DND-41 (cell line): ENCODE results near the gene SLC30A7.

ENCODE experiments used
- ATAC-seq: fragments of 200-7000 bp; cut with Tn5 transposase; 3 replicates; pipeline ENCODE4 v1.9.1; 2021; ENCODE audit warnings: low read depth; ENCODE audit not compliant: insufficient read depth
- DNase-seq: peaks from one replicate; pipeline ENCODE4 v3.0.0-alpha.2; 2020
- H2AFZ ChIP-seq: 2 replicates; pipeline ENCODE4 v1.6.0; 2012; ENCODE audit warnings: low read depth, low read length
- H3K27ac ChIP-seq: 2 replicates; pipeline ENCODE4 v1.5.1; 2012; ENCODE audit warnings: low read length, inconsistent platforms
- H3K27me3 ChIP-seq: fragments of 200-600 bp; sonication (generic); 2 replicates; pipeline ENCODE4 v1.6.0; 2012; ENCODE audit warnings: low read length, mild to moderate bottlenecking, inconsistent platforms; ENCODE audit not compliant: insufficient read depth, poor library complexity
- H3K36me3 ChIP-seq: 2 replicates; pipeline ENCODE4 v1.5.1; 2012; ENCODE audit warnings: low read length, inconsistent platforms; ENCODE audit not compliant: insufficient read depth
- H3K4me1 ChIP-seq: 2 replicates; pipeline ENCODE4 v1.5.1; 2012; ENCODE audit warnings: mild to moderate bottlenecking, low read length; ENCODE audit not compliant: insufficient read depth
- H3K4me2 ChIP-seq: 2 replicates; pipeline ENCODE4 v1.6.0; 2012; ENCODE audit warnings: mild to moderate bottlenecking, moderate library complexity, low read length, inconsistent platforms; ENCODE audit not compliant: insufficient read depth
- H3K4me3 ChIP-seq, 2 experiments: fragments of 200-600 bp in 1 of 2; shearing (Covaris generic) in 1 of 2; 2 replicates each; pipeline ENCODE4 v1.5.1; 2012 to 2016; ENCODE audit warnings: inconsistent platforms in 2 of 2, low read length in 2 of 2, mild to moderate bottlenecking in 2 of 2, low read depth in 1 of 2, moderate library complexity in 1 of 2
- H3K79me2 ChIP-seq: 2 replicates; pipeline ENCODE4 v1.6.0; 2012; ENCODE audit warnings: low read length, inconsistent platforms; ENCODE audit not compliant: insufficient read depth
- H3K9ac ChIP-seq: 2 replicates; pipeline ENCODE4 v1.6.0; 2012; ENCODE audit warnings: low read depth, mild to moderate bottlenecking, inconsistent platforms, low read length, moderate library complexity
- H3K9me3 ChIP-seq: 2 replicates; pipeline ENCODE4 v1.5.1; 2012; ENCODE audit warnings: low read length, moderate library complexity, mild to moderate bottlenecking, inconsistent platforms; ENCODE audit not compliant: insufficient read depth, severe bottlenecking
- H4K20me1 ChIP-seq: 2 replicates; pipeline ENCODE4 v1.6.0; 2012; ENCODE audit warnings: low read length; ENCODE audit not compliant: insufficient read depth
- EZH2 ChIP-seq: IDR thresholded peaks from 3 replicates; pipeline ENCODE4 v1.6.1; 2012; ENCODE audit warnings: borderline replicate concordance, low read depth, mild to moderate bottlenecking, moderate library complexity, low read length, inconsistent platforms; ENCODE audit not compliant: severe bottlenecking
- TF ChIP-seq, protein P1 (sequence below): IDR thresholded peaks from 2 replicates; pipeline ENCODE4 v1.5.1; 2012; ENCODE audit warnings: borderline replicate concordance, low read length, moderate library complexity, mild to moderate bottlenecking; ENCODE audit not compliant: poor library complexity, severe bottlenecking; ENCODE audit errors: extremely low read depth

Gene SLC30A7

GRCh38 chr1:100921110-100921706 is 25.3 kb downstream of the SLC30A7 start:
- Histone ChIP-seq H3K9ac (no peak overlapping the region), H3K9me3 (peaks cover 2% of the 10 kb centered on the region), H3K4me2 (no peak overlapping the region), H3K4me1 (peaks cover 9% of the 10 kb centered on the region), H3K27me3 (no peaks in the 10 kb centered on the region), H3K79me2 (peaks cover 2% of the 10 kb centered on the region; the same call in 1 of the 2 replicates), H3K36me3 (peaks cover 65% of the 10 kb centered on the region), H3K27ac (no peak overlapping the region), H4K20me1 (no peaks in the 10 kb centered on the region), H2AFZ (no peak overlapping the region), H3K4me3 (no peak overlapping the region)
- no peak for DNase-seq
- ATAC-seq, result 0 out of 3 replicates have a peak, but pooled peaks have one; percentile 33
- TF ChIP-seq, protein P1, sequence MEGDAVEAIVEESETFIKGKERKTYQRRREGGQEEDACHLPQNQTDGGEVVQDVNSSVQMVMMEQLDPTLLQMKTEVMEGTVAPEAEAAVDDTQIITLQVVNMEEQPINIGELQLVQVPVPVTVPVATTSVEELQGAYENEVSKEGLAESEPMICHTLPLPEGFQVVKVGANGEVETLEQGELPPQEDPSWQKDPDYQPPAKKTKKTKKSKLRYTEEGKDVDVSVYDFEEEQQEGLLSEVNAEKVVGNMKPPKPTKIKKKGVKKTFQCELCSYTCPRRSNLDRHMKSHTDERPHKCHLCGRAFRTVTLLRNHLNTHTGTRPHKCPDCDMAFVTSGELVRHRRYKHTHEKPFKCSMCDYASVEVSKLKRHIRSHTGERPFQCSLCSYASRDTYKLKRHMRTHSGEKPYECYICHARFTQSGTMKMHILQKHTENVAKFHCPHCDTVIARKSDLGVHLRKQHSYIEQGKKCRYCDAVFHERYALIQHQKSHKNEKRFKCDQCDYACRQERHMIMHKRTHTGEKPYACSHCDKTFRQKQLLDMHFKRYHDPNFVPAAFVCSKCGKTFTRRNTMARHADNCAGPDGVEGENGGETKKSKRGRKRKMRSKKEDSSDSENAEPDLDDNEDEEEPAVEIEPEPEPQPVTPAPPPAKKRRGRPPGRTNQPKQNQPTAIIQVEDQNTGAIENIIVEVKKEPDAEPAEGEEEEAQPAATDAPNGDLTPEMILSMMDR, result peak; percentile 81
- no peak for TF ChIP-seq EZH2

- Histone ChIP-seq H3K27me3 (no peaks in the 10 kb centered on the region), H3K36me3 (peaks cover 50% of the 10 kb centered on the region), H3K9ac (no peak overlapping the region), H3K79me2 (no peaks in the 10 kb centered on the region; the same call in 1 of the 2 replicates), H4K20me1 (no peaks in the 10 kb centered on the region), H3K4me2 (no peak overlapping the region), H3K27ac (no peak overlapping the region), H2AFZ (no peak overlapping the region), H3K4me3 (no peak overlapping the region), H3K9me3 (peaks cover 2% of the 10 kb centered on the region), H3K4me1 (peaks cover 29% of the 10 kb centered on the region)
- DNase-seq (no peak), ATAC-seq (no peak)
- no peak for TF ChIP-seq EZH2
- TF ChIP-seq, protein P1, result no peak
Measured at GRCh38 chr1:100924212-100924611, 28.3 kb downstream of the SLC30A7 start.

- Histone ChIP-seq H3K9ac (no peak overlapping the region), H3K27ac (no peak overlapping the region), H3K4me2 (no peak overlapping the region), H3K27me3 (no peaks in the 10 kb centered on the region), H3K4me3 (no peak overlapping the region), H4K20me1 (no peaks in the 10 kb centered on the region), H2AFZ (no peak overlapping the region), H3K79me2 (no peaks in the 10 kb centered on the region; the same call in 1 of the 2 replicates), H3K4me1 (peaks cover 36% of the 10 kb centered on the region), H3K36me3 (peaks cover 50% of the 10 kb centered on the region), H3K9me3 (peaks cover 2% of the 10 kb centered on the region)
- DNase-seq, result no peak
- no peak for ATAC-seq
- TF ChIP-seq, protein P1, result no peak
- no peak for TF ChIP-seq EZH2
Measured at GRCh38 chr1:100924991-100925390, 29.1 kb downstream of the SLC30A7 start.

DNA sequence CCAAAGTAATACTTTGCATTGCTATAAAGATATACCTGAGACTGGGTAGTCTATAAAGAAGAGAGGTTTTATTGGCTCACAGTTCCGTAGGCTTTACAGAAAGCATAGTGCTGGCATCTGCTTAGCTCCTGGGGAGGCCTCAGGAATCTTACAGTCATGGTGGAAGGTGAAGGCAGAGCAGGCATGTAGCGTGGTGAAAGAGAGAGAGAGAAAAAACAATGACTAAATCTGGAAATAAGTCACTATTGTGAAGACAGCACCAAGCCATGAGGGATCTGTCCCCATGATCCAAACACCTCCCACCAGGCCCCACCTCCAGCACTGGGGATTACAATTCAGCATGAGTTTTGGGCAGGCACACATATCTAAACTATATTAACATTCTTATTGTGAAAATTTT is 30.4 kb downstream of the SLC30A7 start:
- no peak for DNase-seq
- Histone ChIP-seq H3K27ac (peak overlapping the region; percentile 44; the same call in 1 of the 2 replicates), H3K9ac (no peak overlapping the region), H3K79me2 (no peaks in the 10 kb centered on the region; the same call in 1 of the 2 replicates), H3K9me3 (peaks cover 2% of the 10 kb centered on the region), H3K36me3 (peaks cover 50% of the 10 kb centered on the region), H3K4me1 (peaks cover 44% of the 10 kb centered on the region), H2AFZ (no peak overlapping the region), H4K20me1 (no peaks in the 10 kb centered on the region), H3K27me3 (no peaks in the 10 kb centered on the region), H3K4me3 (no peak overlapping the region), H3K4me2 (no peak overlapping the region)
- ATAC-seq, result no peak
- no peak for TF ChIP-seq EZH2
- TF ChIP-seq, protein P1, result no peak
